GM18907 (cell line): ENCODE measurements around the gene NECAB2.

Experiments
- ATAC-seq: cut with Tn5 transposase; IDR thresholded peaks from one replicate; pipeline ENCODE4 v1.9.1; 2021; ENCODE audit warnings: mild to moderate bottlenecking, moderate library complexity; ENCODE audit not compliant: unreplicated experiment

NECAB2 gene

GRCh38 chr16:84042308-84042878 lies 74.3 kb downstream of the NECAB2 start, which contains the start of gene SLC38A8:
SLC38A8 (minus strand) TSS chr16:84042795; CDS start chr16:84042157, 638 bp downstream.
- no peak for ATAC-seq

GRCh38 chr16:84042879-84043485 lies 74.9 kb downstream of the NECAB2 start:
- ATAC-seq: no peak

GRCh38 chr16:84043486-84044117 lies 75.6 kb downstream of the NECAB2 start:
- no peak for ATAC-seq

- ATAC-seq: no peak
Measured at GRCh38 chr16:84044118-84044488, 76.1 kb downstream of the NECAB2 start.

GRCh38 chr16:84045001-84045817 lies 77.2 kb downstream of the NECAB2 start:
- ATAC-seq: no peak

- no peak for ATAC-seq
Measured at GRCh38 chr16:84045818-84046470, 77.9 kb downstream of the NECAB2 start.

GRCh38 chr16:84047206-84047605 lies 79.2 kb downstream of the NECAB2 start:
- ATAC-seq: no peak

- no peak for ATAC-seq
Measured at GRCh38 chr16:84047626-84048025, 79.6 kb downstream of the NECAB2 start.

- no peak for ATAC-seq
Measured at GRCh38 chr16:84048270-84048669, 80.2 kb downstream of the NECAB2 start.

- no peak for ATAC-seq
Measured at GRCh38 chr16:84048871-84049270, 80.8 kb downstream of the NECAB2 start.

- no peak for ATAC-seq
Measured at GRCh38 chr16:84049403-84050060, 81.5 kb downstream of the NECAB2 start.

- ATAC-seq: no peak
Measured at GRCh38 chr16:84050316-84050715, 82.3 kb downstream of the NECAB2 start.

GRCh38 chr16:84052071-84052622 lies 84.1 kb downstream of the NECAB2 start:
- no peak for ATAC-seq
